HEK293 (cell line): ENCODE results near the gene NEK9.

ENCODE experiments used
- CTCF ChIA-PET: fragments of 350-600 bp; formaldehyde crosslinking; extraction: SDS; loops from one replicate; lab custom pipeline; 2021; ENCODE audit warnings: antibody characterized with exemption; lab: Yijun Ruan, JAX
- POLR2A ChIA-PET: fragments of 300-600 bp; formaldehyde crosslinking; extraction: SDS; loops from one replicate; lab custom pipeline; 2020; ENCODE audit warnings: antibody characterized with exemption, inconsistent platforms; lab: Yijun Ruan, JAX
- H3K27ac ChIP-seq: fragments of 200-500 bp; sonication (Bioruptor generic); 2 replicates; pipeline ENCODE4 v1.5.1; 2014; ENCODE audit warnings: low read depth, low read length, control low read depth, inconsistent platforms; ENCODE audit errors: extremely low read depth
- H3K36me3 ChIP-seq, 2 experiments: fragments of 200-500 bp in 1 of 2; sonication (Bioruptor generic) in 1 of 2; 1 replicate in 1 of 2; 2 replicates in 1 of 2; pipeline ENCODE4 v1.5.1; 2014 to 2017; ENCODE audit warnings: inconsistent platforms in 2 of 2, low read length in 2 of 2; ENCODE audit not compliant: control insufficient read depth in 2 of 2, insufficient read depth in 1 of 2
- H3K4me1 ChIP-seq: fragments of 200-500 bp; sonication (Bioruptor generic); 2 replicates; pipeline ENCODE4 v1.5.1; 2014; ENCODE audit warnings: mild to moderate bottlenecking, low read length, inconsistent platforms; ENCODE audit not compliant: control insufficient read depth, insufficient read depth
- H3K4me3 ChIP-seq: 2 replicates; pipeline ENCODE4 v1.5.1; 2011; ENCODE audit warnings: low read depth, mild to moderate bottlenecking, control low read depth, low read length, moderate library complexity
- H3K9me3 ChIP-seq: fragments of 200-500 bp; sonication (Bioruptor generic); 2 replicates; pipeline ENCODE4 v1.5.1; 2014; ENCODE audit warnings: low read depth, low read length, inconsistent platforms; ENCODE audit not compliant: control insufficient read depth, insufficient read depth
- GLIS1 ChIP-seq: fragments of 450-650 bp; formaldehyde crosslinking; IDR thresholded peaks from 2 replicates; pipeline ENCODE4 v1.5.1; 2016; ENCODE audit warnings: missing biosample characterization, missing genetic modification characterization
- KLF8 ChIP-seq: fragments of 450-650 bp; formaldehyde crosslinking; IDR thresholded peaks from 2 replicates; pipeline ENCODE4 v1.5.1; 2016; ENCODE audit warnings: missing biosample characterization, missing genetic modification characterization
- PRDM4 ChIP-seq: fragments of 450-650 bp; formaldehyde crosslinking; IDR thresholded peaks from 2 replicates; pipeline ENCODE4 v1.5.1; 2017; ENCODE audit warnings: missing biosample characterization, missing genetic modification characterization
- ZBTB44 ChIP-seq: fragments of 450-650 bp; IDR thresholded peaks from 2 replicates; pipeline ENCODE4 v1.5.1; 2018; ENCODE audit warnings: missing biosample characterization, mild to moderate bottlenecking, missing genetic modification characterization
- ZBTB8A ChIP-seq: fragments of 450-650 bp; formaldehyde crosslinking; IDR thresholded peaks from 2 replicates; pipeline ENCODE4 v1.5.1; 2016; ENCODE audit warnings: missing biosample characterization, missing genetic modification characterization
- ZNF138 ChIP-seq: fragments of 450-650 bp; formaldehyde crosslinking; IDR thresholded peaks from 2 replicates; pipeline ENCODE4 v1.5.1; 2016; ENCODE audit warnings: missing biosample characterization, missing genetic modification characterization, borderline replicate concordance
- ZNF292 ChIP-seq: fragments of 450-650 bp; formaldehyde crosslinking; IDR thresholded peaks from 2 replicates; pipeline ENCODE4 v1.5.1; 2016; ENCODE audit warnings: low read depth, missing biosample characterization, missing genetic modification characterization, borderline replicate concordance
- ZNF324 ChIP-seq: fragments of 450-650 bp; formaldehyde crosslinking; IDR thresholded peaks from 2 replicates; pipeline ENCODE4 v1.5.1; 2016; ENCODE audit warnings: missing biosample characterization, missing genetic modification characterization
- ZNF350 ChIP-seq: fragments of 450-650 bp; formaldehyde crosslinking; IDR thresholded peaks from 2 replicates; pipeline ENCODE4 v1.5.0; 2017; ENCODE audit warnings: missing biosample characterization, mild to moderate bottlenecking, missing genetic modification characterization
- ZNF473 ChIP-seq: fragments of 450-650 bp; formaldehyde crosslinking; IDR thresholded peaks from 2 replicates; pipeline ENCODE4 v1.5.1; 2017; ENCODE audit warnings: missing biosample characterization, missing genetic modification characterization
- ZNF624 ChIP-seq: fragments of 450-650 bp; formaldehyde crosslinking; IDR thresholded peaks from 2 replicates; pipeline ENCODE4 v1.5.1; 2017; ENCODE audit warnings: missing biosample characterization, missing genetic modification characterization
- ZNF768 ChIP-seq: fragments of 450-650 bp; formaldehyde crosslinking; IDR thresholded peaks from 2 replicates; pipeline ENCODE4 v1.5.1; 2018; ENCODE audit warnings: missing biosample characterization, mild to moderate bottlenecking, missing genetic modification characterization
- ZSCAN30 ChIP-seq: fragments of 450-650 bp; IDR thresholded peaks from 2 replicates; pipeline ENCODE4 v1.5.1; 2018; ENCODE audit warnings: missing biosample characterization, mild to moderate bottlenecking, missing genetic modification characterization, moderate library complexity
- TF ChIP-seq, protein P1 (sequence below): fragments of 450-650 bp; formaldehyde crosslinking; IDR thresholded peaks from 2 replicates; pipeline ENCODE4 v1.5.1; 2016; ENCODE audit warnings: missing biosample characterization, missing genetic modification characterization
- TF ChIP-seq, protein P2 (sequence below): fragments of 450-650 bp; formaldehyde crosslinking; IDR thresholded peaks from 2 replicates; pipeline ENCODE4 v1.5.1; 2016; ENCODE audit warnings: missing biosample characterization, missing genetic modification characterization
- TF ChIP-seq, protein P3 (sequence below): fragments of 450-650 bp; formaldehyde crosslinking; IDR thresholded peaks from 2 replicates; pipeline ENCODE4 v1.5.1; 2017; ENCODE audit warnings: missing biosample characterization, missing genetic modification characterization
- TF ChIP-seq, protein P4 (sequence below): fragments of 450-650 bp; formaldehyde crosslinking; IDR thresholded peaks from 2 replicates; pipeline ENCODE4 v1.5.1; 2016; ENCODE audit warnings: missing biosample characterization, missing genetic modification characterization

NEK9 gene

DNA sequence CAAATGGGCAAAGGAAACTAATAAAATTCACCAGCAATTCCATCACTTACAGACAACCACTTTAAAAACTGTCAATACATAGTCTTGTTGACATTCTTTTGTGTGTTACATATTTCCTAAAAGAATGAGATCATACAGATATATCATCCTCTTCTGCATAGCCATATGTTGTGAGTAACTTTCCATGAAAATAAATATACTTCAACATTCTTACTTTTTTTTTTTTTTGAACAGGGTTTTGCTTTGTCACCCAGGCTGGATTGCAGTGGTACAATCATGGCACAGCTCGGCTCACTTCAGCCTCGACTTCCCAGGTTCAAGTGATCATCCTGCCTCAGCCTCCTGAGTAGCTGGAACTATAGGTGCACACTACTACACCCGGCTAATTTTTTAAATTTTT lies 36.5 kb downstream of the NEK9 start:
- CTCF ChIA-PET, result interaction anchor here (1.2 to 7.5 kb wide), 4 partner anchors 16 to 230 kb away, joined by 3 to 86 read pairs (median 42); no protein-coding TSS in a partner anchor
- Histone ChIP-seq H3K4me1 (no peaks in the 10 kb centered on the region), H3K36me3 (peaks cover 63 to 75% of the 10 kb centered on the region in 2 experiments), H3K9me3 (no peaks in the 10 kb centered on the region), H3K27ac (no peak overlapping the region), H3K4me3 (no peak overlapping the region)
- POLR2A ChIA-PET, result interaction anchor here (0.6 kb wide), 1 partner anchor 167 kb away, joined by 3 read pairs; the partner anchor contains the start of gene RPS6KL1
- no peak for TF ChIP-seq ZNF138 (tag by site-specific recombination)
- TF ChIP-seq, protein P1, sequence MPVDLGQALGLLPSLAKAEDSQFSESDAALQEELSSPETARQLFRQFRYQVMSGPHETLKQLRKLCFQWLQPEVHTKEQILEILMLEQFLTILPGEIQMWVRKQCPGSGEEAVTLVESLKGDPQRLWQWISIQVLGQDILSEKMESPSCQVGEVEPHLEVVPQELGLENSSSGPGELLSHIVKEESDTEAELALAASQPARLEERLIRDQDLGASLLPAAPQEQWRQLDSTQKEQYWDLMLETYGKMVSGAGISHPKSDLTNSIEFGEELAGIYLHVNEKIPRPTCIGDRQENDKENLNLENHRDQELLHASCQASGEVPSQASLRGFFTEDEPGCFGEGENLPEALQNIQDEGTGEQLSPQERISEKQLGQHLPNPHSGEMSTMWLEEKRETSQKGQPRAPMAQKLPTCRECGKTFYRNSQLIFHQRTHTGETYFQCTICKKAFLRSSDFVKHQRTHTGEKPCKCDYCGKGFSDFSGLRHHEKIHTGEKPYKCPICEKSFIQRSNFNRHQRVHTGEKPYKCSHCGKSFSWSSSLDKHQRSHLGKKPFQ (tag by site-specific recombination), result no peak
- TF ChIP-seq, protein P2, sequence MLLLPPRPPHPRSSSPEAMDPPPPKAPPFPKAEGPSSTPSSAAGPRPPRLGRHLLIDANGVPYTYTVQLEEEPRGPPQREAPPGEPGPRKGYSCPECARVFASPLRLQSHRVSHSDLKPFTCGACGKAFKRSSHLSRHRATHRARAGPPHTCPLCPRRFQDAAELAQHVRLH, result no peak
- no peak for TF ChIP-seq ZNF624 (tag by site-specific recombination)
- no peak for TF ChIP-seq ZNF324 (tag by site-specific recombination)
- no peak for TF ChIP-seq ZBTB8A (tag by site-specific recombination)
- no peak for TF ChIP-seq GLIS1 (tag by site-specific recombination)
- TF ChIP-seq ZSCAN30 (tag by site-specific recombination), result no peak
- no peak for TF ChIP-seq ZBTB44 (tag by site-specific recombination)
- TF ChIP-seq ZNF350 (tag by site-specific recombination), result no peak
- TF ChIP-seq ZNF473 (tag by site-specific recombination), result no peak
- TF ChIP-seq, protein P3, sequence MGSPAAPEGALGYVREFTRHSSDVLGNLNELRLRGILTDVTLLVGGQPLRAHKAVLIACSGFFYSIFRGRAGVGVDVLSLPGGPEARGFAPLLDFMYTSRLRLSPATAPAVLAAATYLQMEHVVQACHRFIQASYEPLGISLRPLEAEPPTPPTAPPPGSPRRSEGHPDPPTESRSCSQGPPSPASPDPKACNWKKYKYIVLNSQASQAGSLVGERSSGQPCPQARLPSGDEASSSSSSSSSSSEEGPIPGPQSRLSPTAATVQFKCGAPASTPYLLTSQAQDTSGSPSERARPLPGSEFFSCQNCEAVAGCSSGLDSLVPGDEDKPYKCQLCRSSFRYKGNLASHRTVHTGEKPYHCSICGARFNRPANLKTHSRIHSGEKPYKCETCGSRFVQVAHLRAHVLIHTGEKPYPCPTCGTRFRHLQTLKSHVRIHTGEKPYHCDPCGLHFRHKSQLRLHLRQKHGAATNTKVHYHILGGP (tag by site-specific recombination), result no peak
- TF ChIP-seq ZNF292 (tag by site-specific recombination), result no peak
- TF ChIP-seq ZNF768 (tag by site-specific recombination), result no peak
- TF ChIP-seq, protein P4, sequence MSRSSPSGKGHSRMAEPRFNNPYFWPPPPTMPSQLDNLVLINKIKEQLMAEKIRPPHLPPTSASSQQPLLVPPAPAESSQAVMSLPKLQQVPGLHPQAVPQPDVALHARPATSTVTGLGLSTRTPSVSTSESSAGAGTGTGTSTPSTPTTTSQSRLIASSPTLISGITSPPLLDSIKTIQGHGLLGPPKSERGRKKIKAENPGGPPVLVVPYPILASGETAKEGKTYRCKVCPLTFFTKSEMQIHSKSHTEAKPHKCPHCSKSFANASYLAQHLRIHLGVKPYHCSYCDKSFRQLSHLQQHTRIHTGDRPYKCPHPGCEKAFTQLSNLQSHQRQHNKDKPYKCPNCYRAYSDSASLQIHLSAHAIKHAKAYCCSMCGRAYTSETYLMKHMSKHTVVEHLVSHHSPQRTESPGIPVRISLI (tag by site-specific recombination), result no peak
- no peak for TF ChIP-seq KLF8 (tag by site-specific recombination)
- no peak for TF ChIP-seq PRDM4
